PC-3 (cell line): Measurements from ENCODE around the gene RNASET2. TPM values are rescaled to one million over a fixed set of nuclear protein-coding genes. Genes with fewer than 3 reads are reported as not detected.

Experiments
- ATAC-seq: fragments of 200-7000 bp; cut with Tn5 transposase; 2 replicates; pipeline ENCODE4 v1.9.1; 2020; ENCODE audit warnings: mild to moderate bottlenecking, moderate library complexity
- BruUV-seq: library from RNA; stranded (reverse); fragments of 400-500 nt; replicated peaks from 2 replicates; lab custom pipeline; 2021; lab: Mats Ljungman, UMichigan
- CTCF ChIA-PET: fragments of 300-600 bp; sonication (Branson Sonifier 250); formaldehyde crosslinking; loops from one replicate; lab custom pipeline; 2022; ENCODE audit warnings: antibody characterized with exemption; lab: Charles Lee
- POLR2A ChIA-PET: fragments of 300-600 bp; sonication (Branson Sonifier 250); formaldehyde crosslinking; loops from one replicate; lab custom pipeline; 2022; ENCODE audit warnings: antibody characterized with exemption; ENCODE audit not compliant: unreplicated experiment; lab: Charles Lee
- DNase-seq: peaks from one replicate; pipeline ENCODE4 v3.0.0-alpha.2; 2015
- H2AFZ ChIP-seq: fragments of 300-600 bp; sonication (generic); 2 replicates; pipeline ENCODE4 v1.6.0; 2016; ENCODE audit warnings: antibody characterized with exemption, low read length
- H3F3A ChIP-seq: fragments of 300-600 bp; sonication (generic); one replicate; pipeline ENCODE4 v1.6.0; 2017; ENCODE audit warnings: antibody characterized with exemption, low read length, control low read depth, mild to moderate bottlenecking; ENCODE audit not compliant: unreplicated experiment
- H3K27ac ChIP-seq: fragments of 300-600 bp; sonication (generic); 2 replicates; pipeline ENCODE4 v1.5.1; 2016; ENCODE audit warnings: mild to moderate bottlenecking, low read length
- H3K27me3 ChIP-seq: fragments of 300-600 bp; sonication (generic); 2 replicates; pipeline ENCODE4 v1.6.1; 2016; ENCODE audit warnings: low read length, mixed read lengths
- H3K36me3 ChIP-seq: fragments of 300-600 bp; sonication (generic); 2 replicates; pipeline ENCODE4 v1.6.1; 2016; ENCODE audit warnings: low read depth, mixed run types, low read length, mixed read lengths
- H3K4me1 ChIP-seq: fragments of 300-600 bp; sonication (generic); 2 replicates; pipeline ENCODE4 v1.5.1; 2016; ENCODE audit warnings: low read length; ENCODE audit not compliant: insufficient read depth
- H3K4me2 ChIP-seq: fragments of 300-600 bp; sonication (generic); 2 replicates; pipeline ENCODE4 v1.6.0; 2016; ENCODE audit warnings: low read length
- H3K4me3 ChIP-seq: fragments of 300-600 bp; sonication (generic); 2 replicates; pipeline ENCODE4 v1.5.1; 2016; ENCODE audit warnings: mild to moderate bottlenecking, low read length, mixed read lengths
- H3K79me2 ChIP-seq: fragments of 300-600 bp; sonication (generic); 2 replicates; pipeline ENCODE4 v1.6.1; 2017; ENCODE audit warnings: low read length, mixed read lengths
- H3K9ac ChIP-seq: fragments of 300-600 bp; sonication (generic); 2 replicates; pipeline ENCODE4 v1.6.0; 2016; ENCODE audit warnings: mild to moderate bottlenecking, low read length
- H3K9me2 ChIP-seq: fragments of 300-600 bp; sonication (generic); replicated peaks from 2 replicates; pipeline ENCODE4 v1.6.1; 2016; ENCODE audit warnings: mixed run types, low read length, mixed read lengths
- H3K9me3 ChIP-seq: fragments of 300-600 bp; sonication (generic); 2 replicates; pipeline ENCODE4 v1.6.1; 2016; ENCODE audit warnings: low read length, mixed read lengths
- H4K20me1 ChIP-seq: fragments of 300-600 bp; sonication (generic); 2 replicates; pipeline ENCODE4 v1.6.1; 2016; ENCODE audit warnings: low read length, mixed read lengths
- CTCF ChIP-seq: fragments of 300-600 bp; sonication (generic); conservative IDR thresholded peaks from 2 replicates; pipeline ENCODE4 v1.5.1; 2017; ENCODE audit warnings: antibody characterized with exemption, low read depth, mild to moderate bottlenecking, low read length
- EZH2 ChIP-seq: fragments of 300-600 bp; sonication (generic); IDR thresholded peaks from one replicate; pipeline ENCODE4 v1.6.1; 2017; ENCODE audit warnings: antibody characterized with exemption, mild to moderate bottlenecking, low read length; ENCODE audit not compliant: unreplicated experiment
- EZH2phosphoT487 ChIP-seq: fragments of 300-600 bp; sonication (generic); IDR thresholded peaks from 2 replicates; pipeline ENCODE4 v1.6.1; 2018; ENCODE audit warnings: mild to moderate bottlenecking, antibody characterized with exemption, low read length, borderline replicate concordance
- intact Hi-C: fragments of 100-400 bp; cut with micrococcal nuclease; formaldehyde crosslinking; loops from 2 replicates; pipeline ENCODE4 v1.9.0; 2023
- total RNA-seq: library from RNA; depleted of rRNA; stranded (reverse); fragments of >200 nt; gene quantifications from 2 replicates; pipeline ENCODE4 v1.2.3, GENCODE V29; 2014

Gene RNASET2
- total RNA-seq, 1 experiment from 2014 or later, result 51.8 TPM

- no TSS peak for BruUV-seq
- H4K20me1 ChIP-seq, result no peaks in the 10 kb centered on the region
These were observed 3.5 kb downstream of the RNASET2 start for GRCh38 chr6:166952567-166953486.

GRCh38 chr6:166952121-166952520 is 4.2 kb downstream of the RNASET2 start:
- no peak for DNase-seq
- intact Hi-C loops, result loop anchor here (10.0 kb wide), 1 partner anchor 327 kb away; the partner anchor contains the start of gene RPS6KA2
- TF ChIP-seq EZH2 (no peak), CTCF (no peak), EZH2phosphoT487 (no peak)
- Histone ChIP-seq H3K79me2 (0 out of 2 replicates have a peak, but pooled peaks cover 6% of the 10 kb centered on the region), H3K9me2 (no peaks in the 10 kb centered on the region), H3K4me1 (peaks cover 10% of the 10 kb centered on the region), H3F3A (no peaks in the 10 kb centered on the region), H3K4me3 (no peak overlapping the region), H3K27ac (no peak overlapping the region), H3K27me3 (no peaks in the 10 kb centered on the region), H4K20me1 (no peaks in the 10 kb centered on the region), H3K4me2 (no peak overlapping the region), H3K36me3 (no peaks in the 10 kb centered on the region), H3K9me3 (no peaks in the 10 kb centered on the region), H3K9ac (no peak overlapping the region), H2AFZ (no peak overlapping the region)
- no TSS peak for BruUV-seq
- ChIA-PET POLR2A (no interaction called here), CTCF (interaction anchor here (1.0 kb wide), 1 partner anchor 25 kb away, joined by 3 read pairs; no protein-coding TSS in a partner anchor)
- no peak for ATAC-seq

More at GRCh38 chr6:166952567-166953486, 3.5 kb downstream of the RNASET2 start:
- ChIA-PET POLR2A (no interaction called here), CTCF (no interaction called here)
- Histone ChIP-seq H3K9me2 (no peaks in the 10 kb centered on the region), H3K79me2 (0 out of 2 replicates have a peak, but pooled peaks cover 6% of the 10 kb centered on the region), H3F3A (no peaks in the 10 kb centered on the region), H2AFZ (no peak overlapping the region), H3K27ac (no peak overlapping the region), H3K9ac (no peak overlapping the region), H3K4me2 (no peak overlapping the region), H3K4me3 (no peak overlapping the region), H3K36me3 (no peaks in the 10 kb centered on the region), H3K27me3 (no peaks in the 10 kb centered on the region), H3K4me1 (peaks cover 10% of the 10 kb centered on the region), H3K9me3 (no peaks in the 10 kb centered on the region)
- DNase-seq (no peak), ATAC-seq (no peak)
- TF ChIP-seq EZH2phosphoT487 (no peak), EZH2 (no peak), CTCF (no peak)
- intact Hi-C loops, result loop anchor here (10.0 kb wide), 1 partner anchor 328 kb away; the partner anchor contains the start of gene RPS6KA2
